Inflammatory macrophage (primary cell): Measurements from ENCODE around the gene GLMP.

ENCODE experiments used
- DNase-seq, 2 donors: peaks; one replicate each; pipeline ENCODE4 v3.0.0-alpha.2; 2020 to 2022

GLMP gene

DNA sequence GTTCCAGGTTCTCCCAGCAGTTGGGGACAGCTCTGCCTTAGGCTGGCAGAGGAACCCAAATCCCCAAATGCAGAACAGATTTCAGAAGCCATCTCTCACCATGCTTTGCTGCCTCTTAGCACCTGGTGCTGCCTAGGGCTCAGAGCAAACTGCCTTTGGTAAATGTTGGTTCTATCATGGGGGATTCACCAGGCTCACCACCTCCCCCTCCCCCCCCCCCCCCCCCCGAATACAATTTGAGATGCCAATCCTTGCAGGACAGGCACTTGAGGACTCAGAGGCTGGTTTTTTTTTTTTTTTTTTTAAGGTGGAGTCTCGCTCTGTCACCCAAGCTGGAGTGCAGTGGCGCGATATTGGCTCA, 47.2 kb downstream of the GLMP start:
- DNase-seq = no peak

DNA sequence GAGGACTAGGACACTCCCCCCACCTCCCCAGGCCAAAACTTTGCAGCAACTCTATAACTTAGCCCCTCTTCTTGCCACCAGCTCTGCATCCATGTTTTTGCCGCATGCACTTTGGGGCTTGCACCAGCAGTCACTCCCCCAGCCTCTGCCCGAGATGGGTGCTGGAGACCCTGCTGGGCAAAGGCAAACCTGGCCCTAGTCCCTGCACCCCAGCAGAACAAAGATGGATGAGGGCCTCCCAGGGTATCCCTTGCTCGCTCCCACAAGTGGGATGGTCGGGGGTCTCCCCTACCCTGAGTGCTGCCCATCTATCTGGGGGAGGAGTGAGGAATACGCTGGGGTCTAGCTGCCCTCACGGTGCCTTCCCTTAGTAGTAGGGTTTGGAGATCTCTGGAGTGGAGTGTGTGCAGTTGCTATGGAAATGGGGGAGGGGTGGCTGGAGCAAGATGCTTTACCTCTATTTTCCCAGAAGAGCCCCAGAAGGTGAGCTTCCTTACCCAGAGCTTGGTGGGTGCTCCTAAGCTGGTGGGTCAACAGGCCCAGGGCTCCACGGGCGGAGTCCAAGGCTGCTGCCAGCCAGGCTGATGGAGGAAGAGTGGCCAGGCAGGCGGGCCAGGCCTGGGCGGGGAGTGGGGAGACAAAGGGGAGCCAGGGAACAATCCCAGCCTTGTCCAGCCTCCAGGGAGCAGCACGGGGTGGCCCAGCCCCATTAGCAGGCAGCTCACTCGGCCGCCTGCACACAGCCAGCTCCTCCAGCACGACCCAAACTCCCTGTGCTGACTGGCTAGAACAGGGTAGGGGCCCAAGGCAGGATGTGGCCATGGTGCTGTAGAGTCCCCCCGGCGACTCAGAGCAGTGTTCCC, 47.8 kb downstream of the GLMP start, which contains the start of gene PAQR6:
Gene PAQR6, minus strand, starts transcription at position 597 of the 863 bp plus-strand sequence. CDS start 1,325 bp downstream, outside the sequence.
- DNase-seq = no peak

DNA sequence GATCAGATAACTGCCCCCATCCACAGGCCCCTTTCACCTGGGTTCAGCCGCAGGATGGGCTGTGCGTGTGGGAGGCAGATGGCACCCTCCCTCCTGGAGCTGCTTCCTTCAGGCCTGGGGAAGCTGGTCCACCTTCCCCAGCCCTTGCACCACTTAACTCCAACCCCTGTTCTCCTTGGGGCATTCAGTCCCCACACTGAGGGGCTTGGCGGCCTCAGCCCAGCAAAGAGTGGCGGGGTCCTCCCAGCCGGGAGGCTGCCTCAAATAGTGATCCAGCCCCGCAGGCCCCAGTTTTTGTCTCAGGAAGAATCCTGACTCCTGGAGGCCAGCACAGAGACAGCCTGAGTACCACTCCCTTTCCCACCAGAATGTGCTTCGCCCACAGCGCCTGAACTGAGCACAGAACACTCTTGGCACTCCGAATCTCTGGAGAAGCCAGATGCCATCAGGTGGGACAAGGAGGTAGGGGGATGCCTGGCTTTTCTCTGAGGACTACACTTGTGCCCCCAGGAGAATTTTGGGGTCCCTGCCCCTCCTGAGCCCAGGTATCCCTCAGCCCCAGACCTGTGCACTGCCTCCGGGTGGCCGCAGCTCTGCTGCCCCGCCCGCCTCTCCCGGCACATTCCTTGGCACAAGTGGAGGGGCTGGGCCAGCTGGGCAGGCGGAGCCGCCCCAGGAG, 48.6 kb downstream of the GLMP start:
- DNase-seq = no peak

DNA sequence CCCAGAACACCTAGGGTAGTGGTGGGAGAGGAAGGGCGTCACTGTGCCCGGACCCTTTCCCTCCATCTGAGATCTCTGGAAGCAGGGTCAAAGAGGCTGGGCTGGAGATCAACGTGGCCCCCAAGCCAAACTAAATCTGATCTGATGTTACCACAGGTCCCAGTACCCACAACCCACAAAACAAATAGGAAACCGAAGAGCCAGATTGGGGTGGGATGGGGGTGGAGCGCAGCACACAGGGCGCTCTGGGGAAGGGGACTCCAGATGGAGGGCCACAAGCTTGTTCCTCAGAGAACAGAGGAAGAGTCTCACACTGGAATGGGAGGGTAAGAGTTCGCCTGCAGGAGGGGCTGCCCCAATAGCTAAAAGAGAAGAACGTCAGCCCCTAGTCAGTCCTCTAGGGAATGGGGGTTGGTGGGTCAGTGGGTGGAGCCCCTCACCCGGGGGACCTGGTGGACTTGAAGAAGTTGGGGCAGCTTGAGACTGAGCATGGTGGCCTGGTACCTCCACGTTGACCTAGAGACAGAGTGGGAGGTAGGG, 49.2 kb downstream of the GLMP start:
- DNase-seq = no peak

DNA sequence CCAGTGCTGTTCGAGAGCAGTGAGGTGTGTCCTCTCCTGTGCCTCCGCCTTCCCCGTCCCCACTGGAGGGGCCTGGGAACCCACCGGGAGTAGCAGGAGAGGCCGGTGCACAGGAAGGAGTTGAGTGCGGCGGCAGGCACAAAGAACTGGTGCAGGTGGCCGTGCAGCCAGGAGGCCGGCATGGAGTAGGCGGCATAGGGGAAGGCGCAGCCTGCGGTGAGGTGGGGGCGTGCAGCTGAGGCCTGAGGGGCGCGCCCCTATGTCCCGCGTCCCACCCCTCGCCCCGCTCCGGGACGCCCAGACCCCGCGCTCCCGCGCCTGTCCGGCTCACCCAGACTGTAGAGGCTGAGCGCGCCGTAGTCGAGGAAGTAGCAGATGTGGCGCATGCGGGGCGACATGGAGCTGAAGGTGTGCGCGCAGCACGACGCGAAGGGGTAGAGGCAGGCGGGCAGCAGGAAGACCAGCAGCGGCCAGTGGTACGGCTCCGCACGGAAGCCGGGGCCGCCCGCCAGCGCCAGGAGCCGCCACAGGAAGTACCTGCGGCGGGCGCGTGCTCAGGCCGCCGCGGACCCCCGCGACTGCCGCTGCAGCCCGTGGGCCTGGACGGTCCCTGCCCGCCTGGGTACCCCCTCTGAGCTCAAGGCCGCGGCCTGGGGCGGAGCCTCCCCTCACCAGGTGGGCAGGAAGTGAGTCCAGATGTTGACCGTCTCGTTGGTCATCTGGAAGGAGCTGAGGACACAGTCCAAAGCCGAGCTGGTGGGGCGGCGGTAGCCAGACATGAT, 49.8 kb downstream of the GLMP start:
- DNase-seq = peak in 1 of 2 donors; percentile 11

DNA sequence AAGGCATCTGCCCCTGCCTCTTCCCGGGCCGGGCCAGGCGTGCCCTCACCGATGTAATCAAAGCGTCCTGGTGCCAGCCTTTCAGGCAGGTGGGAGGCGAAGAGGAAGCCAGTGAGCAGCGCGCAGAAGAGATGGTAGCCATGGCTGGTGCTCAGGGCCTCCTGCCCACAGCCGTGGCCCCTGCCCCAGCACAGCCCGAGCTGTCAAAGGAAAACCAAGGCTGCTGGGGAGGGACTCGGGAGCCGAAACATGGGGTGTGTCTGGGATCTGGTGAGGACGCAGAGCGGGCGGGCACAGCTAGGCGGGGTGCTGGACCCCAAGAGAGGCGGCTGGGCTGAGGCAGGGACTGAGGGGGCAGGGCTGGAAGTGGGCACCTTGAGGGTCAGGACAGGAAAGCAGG, 50.8 kb downstream of the GLMP start:
- DNase-seq = no peak

DNA sequence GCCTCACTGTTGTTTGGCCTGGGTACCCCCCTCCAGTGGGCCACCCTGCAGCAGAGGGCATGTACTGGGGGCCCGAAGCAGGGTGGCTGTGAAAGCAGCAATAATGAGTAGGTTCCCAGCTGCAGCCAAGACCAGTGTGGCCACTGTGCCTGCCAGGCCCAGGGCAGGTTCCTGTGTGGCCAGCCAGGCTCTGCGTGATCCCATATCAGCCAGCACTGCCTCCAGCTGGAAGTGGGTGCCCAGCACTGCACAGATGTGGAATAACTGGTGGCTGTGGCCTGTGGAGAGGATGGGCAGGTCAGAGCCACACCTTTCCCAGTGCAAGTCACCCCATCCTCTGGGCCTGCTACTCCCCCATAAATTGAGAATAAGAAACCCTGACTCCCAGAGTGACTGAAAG, 51.4 kb downstream of the GLMP start:
- no peak for DNase-seq

DNA sequence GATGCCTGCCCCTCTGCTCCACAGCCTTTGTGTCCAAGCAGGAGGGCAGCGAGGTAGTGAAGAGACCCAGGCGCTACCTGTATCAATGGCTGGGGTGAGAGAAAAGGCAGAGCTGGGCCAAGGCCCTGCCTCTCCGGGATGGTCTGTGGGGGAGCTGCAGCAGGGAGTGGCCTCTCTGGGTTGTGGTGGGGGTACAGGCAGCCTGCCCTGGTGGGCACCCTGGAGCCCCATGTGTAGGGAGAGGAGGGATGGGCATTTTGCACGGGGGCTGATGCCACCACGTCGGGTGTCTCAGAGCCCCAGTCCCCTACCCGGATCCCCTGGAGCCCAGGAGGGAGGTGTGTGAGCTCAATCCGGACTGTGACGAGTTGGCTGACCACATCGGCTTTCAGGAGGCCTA, 52.7 kb downstream of the GLMP start:
- no peak for DNase-seq
